GM03348 (cell line): ENCODE data around the gene HOXA9.

Experiments used
- DNase-seq: peaks from one replicate; pipeline ENCODE4 v3.0.0; 2012; ENCODE audit warnings: low spot score

Gene HOXA9

GRCh38 chr7:27112955-27113949 is 52.1 kb downstream of the HOXA9 start:
- no peak for DNase-seq
